Thoracic aorta (tissue), 2 donors: ENCODE data around the gene IL22RA1. TPM values are rescaled to one million over a fixed set of nuclear protein-coding genes. Genes with fewer than 3 reads are reported as not detected.

Experiments used
- ATAC-seq: fragments of 150-250 bp; one replicate; pipeline ENCODE4 v1.8.0; 2017; ENCODE audit warnings: low read depth; ENCODE audit not compliant: insufficient number of reproducible peaks, low FRiP score
- DNase-seq: peaks from one replicate; pipeline ENCODE4 v3.0.0-alpha.2; 2020; ENCODE audit warnings: low spot score
- H3K27ac ChIP-seq, 2 donors: fragments of 200-600 bp; sonication (generic); 1 replicate in 1 of 2; 2 replicates in 1 of 2; pipeline ENCODE4 v1.5.1; 2016; ENCODE audit warnings: mild to moderate bottlenecking in 2 of 2, moderate library complexity in 2 of 2
- H3K27me3 ChIP-seq: fragments of 200-600 bp; sonication (generic); replicated peaks from 2 replicates; pipeline ENCODE4 v1.6.0; 2016; ENCODE audit warnings: mild to moderate bottlenecking; ENCODE audit not compliant: insufficient read depth
- H3K36me3 ChIP-seq: fragments of 200-600 bp; sonication (generic); one replicate; pipeline ENCODE4 v1.5.1; 2016
- H3K4me1 ChIP-seq, 2 donors: fragments of 200-600 bp; sonication (generic); 1 replicate in 1 of 2; 2 replicates in 1 of 2; pipeline versions ENCODE4 v1.5.1 to v1.6.0; 2016; ENCODE audit warnings: low read depth in 2 of 2, mild to moderate bottlenecking in 1 of 2; ENCODE audit not compliant: control insufficient read depth in 1 of 2
- H3K4me3 ChIP-seq: fragments of 200-600 bp; sonication (generic); 2 replicates; pipeline ENCODE4 v1.5.1; 2016; ENCODE audit warnings: mild to moderate bottlenecking
- H3K9me3 ChIP-seq: fragments of 200-600 bp; sonication (generic); 2 replicates; pipeline ENCODE4 v1.5.1; 2016
- CTCF ChIP-seq: fragments of 200-600 bp; sonication (generic); IDR thresholded peaks from one replicate; pipeline ENCODE4 v1.5.1; 2019; ENCODE audit warnings: antibody characterized with exemption
- total RNA-seq, 2 donors: library from RNA; depleted of rRNA; stranded (reverse); fragments of >200 nt; gene quantifications; one replicate each; pipeline versions ENCODE4 v1.1.0 to v1.2.3, GENCODE V29; 2016

The IL22RA1 gene
- total RNA-seq, 2 donors from 2014 or later: 0.14 to 0.21 TPM

DNA sequence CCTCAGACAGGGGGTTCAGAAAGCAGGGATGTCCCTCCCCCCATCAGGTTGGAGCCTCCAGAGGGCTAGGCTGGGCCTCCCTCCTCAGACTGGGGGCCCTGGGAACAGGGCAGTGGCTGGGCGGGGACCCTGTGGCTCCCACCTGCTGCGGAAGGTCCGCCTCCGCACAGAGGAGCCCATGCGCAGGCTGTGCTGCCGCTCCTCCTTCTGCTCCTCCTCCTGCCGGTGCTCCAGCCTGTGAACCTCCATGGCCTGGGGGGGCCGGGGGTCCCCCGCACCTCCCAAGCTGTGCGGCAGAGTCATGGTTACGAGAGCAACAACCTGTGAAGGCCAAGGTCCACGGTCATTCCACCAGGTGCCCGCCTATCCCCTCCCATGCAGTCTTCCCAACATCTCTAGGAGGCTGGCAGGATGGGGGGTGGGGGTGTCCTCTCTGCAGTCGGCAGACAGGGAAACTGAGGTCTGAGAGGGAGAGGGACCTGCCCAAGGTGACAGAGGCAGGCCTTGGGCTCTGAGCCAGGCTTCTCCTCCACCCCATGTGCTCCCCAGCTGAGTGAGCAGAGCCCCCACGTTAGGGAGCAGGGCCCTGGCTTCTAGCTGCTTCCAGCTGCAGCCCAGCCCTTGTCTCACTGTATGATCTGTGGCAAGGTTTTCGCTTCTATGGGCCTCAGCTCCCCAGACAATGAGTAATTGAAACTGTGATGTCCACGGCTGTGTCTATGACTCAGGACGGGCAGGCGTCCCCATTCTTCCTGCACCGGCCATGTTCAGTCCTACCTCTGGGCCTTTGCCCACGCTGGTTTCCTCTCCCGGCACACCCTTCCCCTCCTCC lies 34.4 kb downstream of the IL22RA1 start:
- Histone ChIP-seq H3K9me3 (no peaks in the 10 kb centered on the region), H3K4me3 (no peak overlapping the region), H3K27me3 (no peaks in the 10 kb centered on the region), H3K36me3 (no peaks in the 10 kb centered on the region), H3K27ac (peak overlapping the region in 1 of 2 donors; percentile 19), H3K4me1 (peaks cover 13 to 27% of the 10 kb centered on the region in 2 donors)
- no peak for TF ChIP-seq CTCF
- DNase-seq: no peak
- no peak for ATAC-seq

- no peak overlapping the region for H3K4me3 ChIP-seq
- peaks cover 22 to 36% of the 10 kb centered on the region in 2 donors for H3K4me1 ChIP-seq
- DNase-seq (no peak), ATAC-seq (no peak)
- no peaks in the 10 kb centered on the region for H3K27me3 ChIP-seq
- H3K27ac ChIP-seq: no peak overlapping the region
- TF ChIP-seq CTCF: no peak
- no peaks in the 10 kb centered on the region for H3K36me3 ChIP-seq
- H3K9me3 ChIP-seq: no peaks in the 10 kb centered on the region
Observed at GRCh38 chr1:24107462-24108138, 35.3 kb downstream of the IL22RA1 start.

DNA sequence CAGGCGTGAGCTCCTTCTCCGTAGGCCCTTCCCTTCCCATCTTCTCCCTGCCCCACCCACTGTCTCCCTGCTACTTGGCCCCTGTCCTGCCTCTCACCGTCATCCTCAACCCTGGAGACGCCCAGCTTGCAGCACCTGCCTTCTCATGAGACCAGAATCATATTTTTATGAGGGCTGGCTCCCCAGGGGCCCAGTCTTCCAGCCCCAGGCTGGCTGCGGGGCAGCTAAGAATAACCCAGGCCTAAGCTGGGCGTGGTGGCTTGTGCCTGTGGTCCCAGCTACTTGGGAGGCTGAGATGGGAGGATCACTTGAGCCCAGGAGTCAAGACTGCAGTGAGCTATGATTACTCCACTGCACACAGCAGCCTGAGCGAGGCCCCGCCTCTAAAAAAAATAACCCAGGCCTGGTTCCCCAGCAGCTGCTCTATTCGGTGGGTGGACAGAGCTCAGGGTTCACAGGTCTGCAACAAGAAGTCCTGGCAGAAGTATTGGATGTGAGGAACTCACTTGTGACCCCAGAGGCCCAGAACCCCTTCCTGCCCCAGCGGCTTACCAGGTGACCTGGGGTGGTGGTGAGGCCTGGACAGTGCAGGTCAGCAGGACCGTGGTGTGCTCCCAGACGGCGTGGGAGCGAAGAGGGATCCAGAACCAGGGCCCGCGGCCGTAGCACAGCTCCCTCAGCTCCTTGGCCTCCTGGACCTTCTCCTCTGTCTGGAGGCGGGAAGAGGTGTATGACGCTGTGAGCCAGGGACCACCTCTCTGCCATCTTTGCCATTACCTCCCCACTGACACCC lies 37.4 kb downstream of the IL22RA1 start:
- H3K27ac ChIP-seq: no peak overlapping the region
- no peak for TF ChIP-seq CTCF
- H3K27me3 ChIP-seq: no peaks in the 10 kb centered on the region
- no peaks in the 10 kb centered on the region for H3K9me3 ChIP-seq
- no peaks in the 10 kb centered on the region for H3K36me3 ChIP-seq
- H3K4me1 ChIP-seq: peaks cover 11 to 24% of the 10 kb centered on the region in 2 donors
- DNase-seq (no peak), ATAC-seq (no peak)
- no peak overlapping the region for H3K4me3 ChIP-seq

DNA sequence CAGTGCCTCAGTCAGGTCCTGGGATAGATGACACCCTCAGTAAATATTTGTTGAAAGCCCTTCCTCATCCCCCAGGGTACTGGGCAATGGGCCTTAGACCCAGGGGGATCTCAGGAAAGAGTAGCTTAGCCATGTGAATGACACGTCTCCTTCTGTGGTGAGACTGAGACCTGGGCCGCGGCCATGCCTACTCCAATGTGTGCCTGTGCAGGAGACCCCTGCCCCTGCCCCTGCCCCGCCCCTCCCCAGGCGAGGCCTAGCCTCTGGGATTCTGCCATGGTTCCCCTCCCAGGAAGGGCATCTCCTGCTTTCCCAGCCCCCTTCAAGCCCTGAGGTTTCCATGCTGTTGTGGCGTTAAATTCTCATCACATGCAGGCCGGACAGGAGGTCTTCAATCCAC lies 38.1 kb downstream of the IL22RA1 start:
- Histone ChIP-seq H3K36me3 (no peaks in the 10 kb centered on the region), H3K4me1 (peaks cover 11 to 20% of the 10 kb centered on the region in 2 donors), H3K27ac (no peak overlapping the region), H3K4me3 (no peak overlapping the region), H3K27me3 (no peaks in the 10 kb centered on the region), H3K9me3 (no peaks in the 10 kb centered on the region)
- DNase-seq (no peak), ATAC-seq (no peak)
- no peak for TF ChIP-seq CTCF

GRCh38 chr1:24103879-24104278 lies 39.1 kb downstream of the IL22RA1 start:
- Histone ChIP-seq H3K27me3 (no peaks in the 10 kb centered on the region), H3K9me3 (no peaks in the 10 kb centered on the region), H3K4me1 (peaks cover 11 to 20% of the 10 kb centered on the region in 2 donors), H3K36me3 (no peaks in the 10 kb centered on the region), H3K27ac (no peak overlapping the region), H3K4me3 (no peak overlapping the region)
- DNase-seq (no peak), ATAC-seq (no peak)
- no peak for TF ChIP-seq CTCF
